SW480 (cell line): Measurements from ENCODE around the gene CPEB1.

Source experiments
- DNase-seq: peaks from one replicate; pipeline ENCODE4 v3.0.0-alpha.2; 2016; ENCODE audit warnings: low spot score

The CPEB1 gene

DNA sequence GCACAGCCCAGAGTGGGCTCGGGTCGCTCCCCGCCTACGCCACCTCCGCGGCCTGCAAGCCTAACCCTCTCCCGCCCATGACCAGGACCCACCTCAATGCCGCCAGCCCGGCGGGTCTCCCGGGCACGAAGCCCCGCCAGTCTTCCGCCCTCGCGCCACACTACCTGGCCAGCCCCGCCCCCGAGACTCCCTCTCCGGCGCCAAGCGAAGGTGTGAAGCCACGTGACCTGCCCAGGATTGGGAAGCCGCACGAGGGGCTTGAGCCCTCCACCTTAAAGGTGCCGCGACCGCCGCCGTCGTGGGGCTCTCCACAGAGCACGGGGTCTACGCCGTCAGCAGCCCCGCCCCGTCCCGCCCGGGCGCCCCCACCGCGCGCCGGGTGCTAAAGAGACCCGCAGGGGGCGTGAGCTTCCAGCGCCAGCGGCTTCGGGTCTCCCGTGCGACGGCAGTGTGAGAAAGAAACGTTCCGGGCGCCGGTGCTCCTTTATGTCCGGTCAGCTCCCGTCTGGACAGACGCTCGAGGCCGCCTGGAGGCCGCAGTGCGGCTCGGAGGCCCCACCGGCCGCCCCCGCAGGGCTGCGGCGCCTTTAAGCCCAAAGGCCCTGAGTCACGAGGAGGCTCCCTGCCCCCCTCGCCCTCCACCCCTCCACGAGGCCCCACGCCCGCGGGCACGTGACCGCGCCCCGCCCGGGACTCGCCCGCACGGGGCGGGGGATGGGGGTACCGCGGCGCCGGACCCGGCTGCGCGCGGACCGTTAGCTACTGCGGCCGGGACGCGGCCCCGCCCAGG lies at the start of gene CPEB1:
TSS of gene CPEB1 (minus strand) at position 319 of the 790 bp plus-strand sequence. CDS start 18,904 bp downstream, outside the sequence.
- DNase-seq: no peak

DNA sequence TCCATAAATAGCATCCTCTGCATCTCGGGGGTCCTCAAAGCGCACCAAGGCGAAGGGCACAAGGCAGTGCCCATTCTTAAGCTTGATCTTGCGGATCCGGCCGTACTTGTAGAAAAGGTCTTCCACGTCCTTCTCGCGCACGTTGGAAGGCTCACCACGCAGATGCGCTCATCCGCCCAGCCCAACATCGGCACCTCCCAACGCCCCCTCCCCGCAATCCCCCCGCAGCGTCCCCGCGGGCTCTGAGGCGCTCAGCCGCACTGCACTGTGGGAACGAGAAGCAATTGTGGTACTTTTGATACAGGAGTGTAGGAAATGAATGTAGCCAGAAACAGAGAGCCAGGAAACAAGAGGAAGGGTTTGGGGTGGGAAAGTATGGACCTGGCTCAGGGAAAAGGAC lies 45.0 kb upstream of the CPEB1 start:
- no peak for DNase-seq

DNA sequence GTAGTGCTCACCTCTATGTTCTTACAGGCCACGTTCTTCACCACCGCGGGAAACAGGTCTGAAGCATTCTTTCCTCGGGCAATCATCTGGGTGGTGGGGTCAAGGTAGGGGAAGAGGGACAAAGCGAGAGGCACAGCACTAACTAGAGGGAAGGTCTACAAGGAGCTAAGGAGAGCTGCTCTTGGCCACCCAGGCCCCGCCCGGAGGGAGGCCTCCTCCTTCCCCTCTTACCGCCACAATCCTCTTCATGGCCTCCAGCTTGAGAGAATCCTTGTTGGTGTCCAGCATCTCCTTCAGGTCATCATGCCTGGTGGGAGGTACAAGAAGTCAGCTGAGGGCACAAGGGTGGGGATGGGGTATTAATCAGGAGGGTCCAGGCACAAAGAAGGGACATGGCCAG lies 42.0 kb upstream of the CPEB1 start:
- DNase-seq: no peak

DNA sequence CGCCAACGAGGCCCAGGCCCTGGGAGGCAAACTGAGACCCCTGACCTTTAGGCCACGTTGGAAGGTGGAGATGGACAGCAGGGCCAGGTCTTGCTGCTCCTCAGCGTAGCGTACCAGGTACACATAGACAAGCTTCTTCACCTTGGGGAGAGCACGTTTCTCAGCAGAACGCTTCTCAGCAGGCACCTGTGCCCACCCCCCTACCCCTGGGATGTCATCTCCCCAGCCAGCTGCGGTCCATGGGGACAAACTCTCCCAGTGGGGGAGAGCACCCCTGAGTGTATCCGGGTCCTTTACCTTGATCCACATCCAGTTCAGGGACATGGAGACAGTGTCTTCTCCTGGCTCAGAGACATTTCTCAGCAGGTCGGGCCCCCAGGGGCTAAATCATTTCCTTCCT lies 41.5 kb upstream of the CPEB1 start:
- no peak for DNase-seq

DNA sequence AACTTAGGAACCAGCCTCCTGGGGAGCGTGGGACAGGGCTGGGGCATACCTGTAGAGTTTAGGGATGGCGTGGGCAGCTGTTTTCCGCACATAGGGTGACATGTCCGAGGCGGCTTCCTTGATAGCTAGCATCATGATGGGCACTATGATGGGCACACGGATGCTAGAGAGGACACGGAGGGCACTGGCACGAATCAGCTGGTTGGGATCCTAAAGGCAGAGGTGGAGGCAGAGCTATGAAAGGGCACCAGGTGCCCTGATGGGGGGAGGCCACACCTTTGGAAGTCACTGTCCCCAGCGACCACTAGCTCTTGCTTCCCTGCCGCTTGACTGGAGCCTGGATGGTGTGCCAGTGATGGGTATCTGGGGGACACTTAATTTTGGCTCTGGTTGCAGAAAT lies 34.2 kb upstream of the CPEB1 start:
- DNase-seq: no peak

DNA sequence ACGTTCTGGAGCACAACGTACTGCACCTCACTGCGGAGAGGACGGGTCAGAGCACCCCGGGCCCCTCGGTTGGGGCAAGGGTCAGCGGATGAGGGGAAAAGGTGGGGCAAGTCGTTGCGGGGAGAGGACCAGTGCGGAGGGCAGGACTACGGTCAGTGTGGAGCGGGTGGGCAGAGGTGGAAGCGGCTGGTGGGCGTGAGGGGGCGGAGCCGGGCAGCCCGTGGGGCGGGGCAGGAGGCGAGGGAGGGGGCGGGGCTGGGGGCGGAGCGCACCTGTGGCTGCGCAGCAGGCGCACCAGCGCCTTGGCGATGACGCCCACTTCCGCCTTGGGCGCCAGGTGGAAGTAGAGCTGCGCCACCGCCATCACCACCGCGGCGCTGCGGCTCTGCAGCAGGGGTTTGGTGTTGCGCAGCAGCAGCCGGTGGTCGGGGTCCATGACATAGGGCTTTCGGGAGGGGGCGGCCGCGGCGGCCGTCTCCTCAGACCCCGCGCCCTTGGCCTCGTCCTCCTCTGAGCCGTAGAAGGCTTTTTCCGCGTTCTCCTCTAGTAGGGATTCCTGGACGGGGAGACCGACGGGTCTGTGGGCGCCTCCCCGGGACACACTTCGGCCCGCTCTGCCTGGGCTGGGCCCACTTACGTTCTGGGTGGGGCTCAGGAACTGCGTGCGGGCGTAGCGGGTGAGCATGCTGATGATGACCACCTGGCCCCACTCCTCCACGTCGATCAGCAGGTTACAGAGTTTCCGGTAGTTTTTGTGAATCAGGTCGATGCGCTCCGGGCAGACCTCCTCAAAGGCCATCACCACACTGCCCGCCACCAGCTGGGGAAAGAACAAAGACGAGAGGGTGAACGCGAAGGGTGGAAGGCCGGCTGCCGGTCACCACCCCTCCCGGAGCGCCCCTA lies 33.3 kb upstream of the CPEB1 start:
- DNase-seq: no peak

DNA sequence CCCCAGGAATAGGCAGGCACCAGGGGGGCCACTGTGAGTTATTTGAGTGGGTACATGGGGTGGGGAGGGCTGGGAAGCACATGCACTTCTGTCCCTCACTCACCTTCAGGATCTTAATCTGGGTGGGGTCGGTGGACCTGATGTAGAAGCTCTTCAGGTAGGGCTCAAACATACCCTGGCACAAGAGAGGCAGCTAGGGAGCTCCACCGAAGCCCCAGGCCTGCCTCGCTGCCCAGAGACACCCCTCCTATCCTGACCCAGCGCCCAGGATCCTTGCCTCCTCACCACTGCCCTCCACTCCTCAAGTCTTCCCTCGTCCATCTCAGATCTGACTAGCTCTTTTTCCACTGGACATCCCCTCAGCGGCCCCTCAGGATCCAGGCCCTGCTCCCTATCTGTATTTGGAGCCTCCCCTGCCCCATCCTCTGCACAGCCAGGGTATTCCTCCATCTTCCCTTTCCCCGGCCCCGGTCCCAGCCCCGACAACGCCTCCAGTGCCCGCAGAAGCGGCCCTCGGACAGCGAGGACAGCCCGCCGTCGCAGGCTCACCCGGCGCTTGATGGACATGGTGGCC lies 32.5 kb upstream of the CPEB1 start:
- DNase-seq: no peak

DNA sequence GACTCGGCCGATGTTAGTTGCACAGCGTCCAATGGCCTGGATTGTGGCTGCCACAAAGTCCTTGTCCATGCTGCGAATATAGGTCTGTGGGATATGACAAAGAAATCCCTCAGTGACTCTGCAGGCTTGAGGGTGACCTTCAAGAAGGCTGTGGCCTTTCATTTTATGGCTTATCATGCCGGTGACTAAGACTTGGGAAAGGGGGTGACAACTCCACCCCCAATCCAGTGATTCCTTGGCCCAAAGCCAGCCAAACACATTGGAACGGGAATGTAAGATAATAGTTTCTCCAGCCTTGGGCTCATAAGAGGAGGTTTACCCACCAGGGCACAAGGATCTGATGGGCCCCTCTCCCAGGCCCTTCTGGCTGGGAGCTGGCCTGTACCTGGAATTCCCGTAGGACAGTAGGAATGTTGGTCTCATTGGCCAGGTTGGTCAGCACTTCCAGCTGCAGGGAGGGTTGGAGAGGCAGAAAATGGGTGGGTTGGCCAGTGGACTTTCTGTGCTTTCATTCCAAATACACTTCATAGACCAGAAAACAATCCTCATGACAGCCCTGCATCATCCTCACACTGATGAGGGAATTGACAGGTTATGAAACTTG lies 30.7 kb upstream of the CPEB1 start:
- DNase-seq: no peak

DNA sequence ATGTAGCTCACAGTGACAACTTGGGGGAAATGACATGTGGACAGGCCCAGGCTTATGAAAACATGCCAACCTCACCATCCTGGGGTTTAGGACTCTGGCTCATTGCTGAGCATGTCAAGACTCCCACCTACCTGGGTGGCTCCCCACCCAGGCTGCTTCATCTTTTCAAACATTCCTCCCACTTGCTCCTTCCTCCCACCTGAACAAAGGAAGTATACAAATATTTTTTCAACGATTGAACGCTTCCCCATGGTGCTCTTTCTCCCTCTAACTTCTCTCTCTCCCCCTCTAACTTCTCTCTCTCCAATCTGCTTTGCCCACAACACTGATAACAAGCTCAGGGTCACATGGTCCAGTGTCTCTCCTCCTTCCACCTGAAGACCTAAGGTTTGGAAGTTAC lies 27.7 kb upstream of the CPEB1 start:
- DNase-seq: no peak

DNA sequence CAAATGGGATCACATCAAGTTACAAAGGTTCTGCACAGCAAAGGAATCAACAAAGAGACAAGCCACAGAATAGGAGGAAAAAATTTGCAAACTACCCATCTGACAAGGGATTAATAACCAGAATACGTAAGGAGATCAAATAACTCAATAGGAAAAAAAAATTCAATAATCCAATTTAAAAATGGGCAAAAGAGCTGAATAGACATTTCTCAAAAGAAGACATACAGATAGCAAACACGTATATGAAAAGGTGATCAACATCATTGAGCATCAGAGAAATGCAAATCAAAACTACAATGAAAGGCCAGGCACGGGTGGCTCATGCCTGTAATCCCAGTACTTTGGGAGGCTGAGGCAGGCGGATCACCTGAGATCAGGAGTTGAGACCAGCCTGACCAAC lies 23.5 kb upstream of the CPEB1 start:
- DNase-seq: no peak

DNA sequence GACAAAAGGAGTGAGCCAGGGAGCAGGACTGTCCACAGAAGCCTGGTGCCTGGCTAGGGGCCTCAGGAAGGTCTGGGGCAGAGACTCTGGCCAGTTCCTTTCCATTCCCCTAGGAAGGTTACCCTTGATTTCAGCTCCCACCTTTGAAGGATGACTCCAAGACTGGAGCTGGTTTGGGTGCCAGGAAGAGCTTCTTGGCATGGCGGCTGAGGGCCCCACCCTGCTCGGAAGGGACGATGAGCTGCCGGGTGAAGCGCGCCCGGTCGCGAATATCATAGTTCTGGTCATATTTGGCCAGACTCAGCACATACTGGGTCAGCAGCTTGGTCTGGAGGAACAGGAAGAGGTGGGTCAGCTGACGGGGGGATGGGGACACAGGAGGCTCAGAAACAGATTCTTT lies 19.4 kb upstream of the CPEB1 start:
- DNase-seq: no peak

DNA sequence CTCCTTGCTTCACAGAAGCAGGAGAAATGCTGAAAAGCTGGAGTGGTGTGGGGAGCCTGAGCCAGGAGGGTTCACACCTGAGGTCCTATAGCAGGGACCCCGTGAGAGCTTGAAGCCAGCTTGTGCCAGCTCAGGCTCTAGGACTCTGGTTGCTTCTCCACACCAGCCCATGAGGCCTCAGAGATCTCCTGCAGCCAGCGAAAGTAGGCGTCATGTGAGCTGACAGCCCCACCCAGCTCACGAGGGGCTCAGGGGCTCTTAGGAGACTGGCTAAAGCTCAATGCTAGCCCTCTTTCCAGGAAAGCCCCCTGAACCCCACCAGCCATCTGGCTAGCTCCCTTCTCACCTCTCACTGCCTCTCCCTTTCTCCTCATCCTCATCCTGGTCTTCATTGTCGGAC lies 16.9 kb upstream of the CPEB1 start:
- DNase-seq: no peak

DNA sequence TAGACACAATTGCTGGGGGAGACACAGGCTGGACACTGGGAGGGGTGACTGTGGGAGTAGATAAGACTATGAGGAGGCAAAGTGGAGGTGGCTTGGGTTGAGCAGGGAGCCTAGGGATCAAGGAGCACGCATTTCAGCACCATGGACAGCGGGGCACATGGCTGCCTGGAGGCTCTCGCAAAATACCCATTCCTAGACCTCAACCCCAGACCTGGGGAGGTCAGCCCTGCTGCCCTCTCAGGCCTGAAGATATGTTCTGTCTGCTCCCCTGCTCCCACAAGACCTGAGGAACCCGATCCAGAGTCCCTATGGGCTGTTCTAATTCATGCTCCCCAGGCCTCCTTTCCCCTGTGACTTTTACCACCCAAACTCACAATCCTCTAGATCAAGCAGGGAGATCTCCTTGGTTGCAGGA lies 16.0 kb upstream of the CPEB1 start:
- peak; percentile 14 for DNase-seq

DNA sequence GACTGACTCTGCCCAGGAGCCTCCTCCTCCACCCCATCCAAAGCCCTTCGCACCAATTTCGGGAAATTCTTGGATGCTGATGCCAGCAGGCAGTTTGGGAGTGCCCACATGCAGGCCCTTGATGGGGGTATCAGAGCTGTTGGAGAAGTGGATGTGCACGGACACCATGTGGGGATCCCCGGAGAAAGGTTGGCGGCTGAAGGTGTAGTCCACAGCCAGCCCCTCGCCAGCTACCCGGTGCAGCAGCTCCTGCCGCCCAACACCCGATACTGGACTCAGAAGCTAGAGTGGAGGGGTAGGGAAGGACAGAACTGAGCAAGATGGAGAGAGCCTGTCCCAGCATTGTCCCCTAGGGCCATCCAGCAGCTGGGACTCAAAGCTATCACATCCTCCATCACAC lies 15.5 kb upstream of the CPEB1 start:
- no peak for DNase-seq

DNA sequence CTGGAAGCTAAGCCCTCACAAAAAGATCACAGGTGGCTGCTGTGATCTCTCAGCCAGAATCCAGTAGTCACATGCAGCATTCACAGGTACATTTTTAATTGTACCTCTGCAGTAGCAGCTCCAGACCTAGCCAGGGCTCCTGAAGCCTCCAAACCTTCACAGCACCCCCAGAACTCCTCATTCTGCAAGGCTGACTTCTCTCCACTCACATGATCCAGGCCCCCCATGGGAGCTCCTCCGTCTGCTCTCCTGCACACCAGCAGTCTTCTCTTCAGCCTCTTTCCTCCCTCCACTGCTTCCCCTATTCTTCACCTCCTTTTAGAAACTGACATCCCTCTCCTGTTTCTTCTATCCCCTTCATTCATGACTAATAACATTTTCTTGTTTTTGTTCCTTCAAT lies 13.2 kb upstream of the CPEB1 start:
- DNase-seq: no peak

DNA sequence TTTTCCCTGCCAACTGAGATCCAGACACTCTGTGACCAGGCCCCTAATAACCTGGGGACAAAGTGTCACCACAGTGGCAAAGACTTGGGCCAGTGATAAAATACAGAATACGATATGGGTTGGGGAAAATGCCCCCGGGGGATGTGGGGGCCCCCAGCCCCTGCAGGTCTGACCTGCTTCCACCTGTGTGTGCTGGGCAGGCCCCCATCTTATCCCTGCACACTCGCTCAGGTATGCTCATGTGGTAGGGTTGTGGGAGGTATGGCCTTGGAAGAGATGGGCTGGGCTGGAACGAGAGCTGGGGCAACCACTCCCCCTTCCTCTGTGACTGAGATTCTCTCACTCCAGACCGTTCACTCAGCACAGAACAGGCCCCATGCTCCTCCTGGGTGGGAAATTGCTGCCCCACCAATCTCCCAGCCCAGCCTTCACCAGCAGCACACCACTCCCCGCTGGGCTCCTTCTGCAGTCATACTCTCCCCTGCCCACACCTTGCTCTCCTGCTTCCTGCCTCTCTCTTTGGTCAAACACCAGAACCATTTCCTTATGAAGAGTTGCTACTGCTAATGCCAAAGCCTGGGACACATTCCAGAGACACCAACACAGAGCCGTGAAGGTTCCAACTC lies 9.6 kb upstream of the CPEB1 start:
- no peak for DNase-seq

DNA sequence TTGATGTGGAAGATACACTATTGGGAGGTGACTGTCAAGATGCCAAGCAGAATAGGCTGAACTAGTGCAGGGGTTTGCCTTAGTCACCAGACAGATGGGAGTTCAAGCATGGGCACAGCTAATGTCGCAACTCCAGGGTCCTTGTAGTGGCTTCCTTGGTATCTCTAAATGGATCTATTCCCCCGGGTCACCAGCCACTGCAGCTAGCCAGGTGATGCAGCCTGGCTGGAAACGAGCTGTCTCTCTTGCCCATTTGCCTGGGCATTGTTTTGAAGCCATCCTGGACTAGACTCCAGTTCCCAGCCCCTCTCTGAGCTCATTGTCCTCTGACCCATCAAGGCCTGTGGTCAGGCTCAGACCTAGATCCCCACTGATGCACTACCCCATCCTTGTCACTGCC lies 8.4 kb upstream of the CPEB1 start:
- no peak for DNase-seq

DNA sequence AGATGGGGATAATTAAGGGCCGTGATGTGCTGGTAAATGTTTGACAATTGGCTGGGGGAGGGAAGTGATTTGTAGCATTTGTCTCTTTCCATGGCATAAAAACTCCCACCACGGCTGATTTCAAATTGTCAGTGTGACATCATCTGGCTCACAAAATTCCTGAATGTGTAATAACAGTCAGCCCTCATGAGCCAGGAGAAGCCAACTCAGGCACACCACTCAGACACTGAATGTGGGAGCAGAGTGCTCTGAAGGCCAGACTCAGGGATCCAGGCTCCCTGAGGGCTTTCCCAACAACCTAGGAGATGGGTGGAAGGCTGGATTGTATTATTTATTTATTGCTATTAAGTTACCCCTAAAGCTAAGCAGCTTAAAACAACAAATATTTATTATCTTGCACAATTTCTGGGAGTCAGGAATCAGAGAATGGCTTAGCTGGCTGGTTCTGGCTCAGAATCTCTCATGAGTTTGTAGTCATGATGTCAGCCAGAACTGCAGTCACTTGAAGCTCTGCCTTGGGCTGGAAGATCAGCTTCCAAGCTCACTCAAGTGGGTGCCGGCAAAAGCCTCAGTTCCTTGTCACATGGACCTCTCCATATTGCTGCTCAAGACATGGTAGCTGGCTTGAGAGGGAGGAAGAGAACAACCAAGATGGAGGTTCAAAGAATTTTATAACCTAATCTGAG lies 6.5 kb upstream of the CPEB1 start:
- no peak for DNase-seq

DNA sequence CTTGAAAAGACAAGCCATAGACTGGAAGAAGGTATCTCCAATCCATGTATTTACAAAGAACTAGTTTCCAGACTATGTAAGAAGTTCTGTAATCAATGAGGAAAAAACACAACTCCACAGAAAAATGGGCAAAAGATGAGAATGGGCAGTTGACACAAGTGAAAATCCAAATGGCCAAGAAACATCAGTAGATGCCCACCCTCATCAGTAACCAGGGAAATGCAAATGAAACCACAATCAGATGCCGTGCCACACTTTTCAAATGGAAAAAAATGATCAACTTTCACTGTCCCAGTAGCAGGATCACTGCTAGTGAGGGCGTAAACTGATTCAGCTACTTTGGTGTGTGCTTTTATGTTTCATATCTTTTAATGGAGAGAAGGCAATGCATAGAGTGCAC lies 4.5 kb upstream of the CPEB1 start:
- DNase-seq: no peak

DNA sequence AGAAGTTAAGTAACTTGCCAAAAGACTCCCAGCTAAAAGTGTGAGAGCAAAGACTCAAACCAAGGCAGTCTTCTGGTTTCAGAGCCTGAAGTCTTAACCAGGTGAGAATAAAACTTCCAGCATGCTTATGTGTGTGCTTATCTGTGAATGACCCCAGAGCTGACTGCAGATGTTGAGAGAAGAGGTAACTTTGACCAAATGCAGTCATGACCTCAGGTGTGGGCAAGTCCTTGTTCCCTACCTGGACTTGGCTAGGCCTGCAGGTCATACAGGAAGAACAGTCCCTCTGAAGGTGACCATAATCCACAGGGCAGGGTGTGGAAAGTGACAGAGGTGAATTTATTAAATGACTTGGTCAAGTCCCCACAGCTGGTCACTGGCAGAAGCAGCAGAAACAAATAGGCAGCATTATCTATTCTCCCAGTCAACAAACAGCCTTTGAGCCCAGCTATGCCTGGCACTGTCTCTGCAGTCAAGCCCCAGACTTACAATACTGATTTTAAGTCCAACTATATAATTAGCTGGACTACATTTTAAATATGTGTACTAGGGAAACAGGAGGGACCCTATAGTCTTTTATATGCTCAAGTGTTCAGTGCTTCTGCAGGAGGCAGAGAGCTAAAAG lies 3.0 kb upstream of the CPEB1 start:
- DNase-seq: no peak
